Neuron (in vitro differentiated cells): Measurements from ENCODE around the gene MT1F.

ENCODE experiments used
- H2AFZ ChIP-seq: one replicate; pipeline ENCODE4 v1.6.1; 2013; ENCODE audit warnings: low read depth, mild to moderate bottlenecking, inconsistent platforms, low read length, moderate library complexity
- H3K27me3 ChIP-seq: one replicate; pipeline ENCODE4 v1.6.1; 2013; ENCODE audit warnings: low read length; ENCODE audit not compliant: insufficient read depth
- H3K36me3 ChIP-seq: one replicate; pipeline ENCODE4 v1.6.1; 2013; ENCODE audit warnings: low read length; ENCODE audit not compliant: insufficient read depth
- H3K4me1 ChIP-seq: one replicate; pipeline ENCODE4 v1.6.1; 2013; ENCODE audit warnings: low read length; ENCODE audit not compliant: insufficient read depth
- H3K4me3 ChIP-seq: 2 replicates; pipeline ENCODE4 v1.5.1; 2013; ENCODE audit warnings: mild to moderate bottlenecking, low read length, moderate library complexity
- H3K9me3 ChIP-seq: one replicate; pipeline ENCODE4 v1.6.1; 2013; ENCODE audit warnings: low read length

Gene MT1F

DNA sequence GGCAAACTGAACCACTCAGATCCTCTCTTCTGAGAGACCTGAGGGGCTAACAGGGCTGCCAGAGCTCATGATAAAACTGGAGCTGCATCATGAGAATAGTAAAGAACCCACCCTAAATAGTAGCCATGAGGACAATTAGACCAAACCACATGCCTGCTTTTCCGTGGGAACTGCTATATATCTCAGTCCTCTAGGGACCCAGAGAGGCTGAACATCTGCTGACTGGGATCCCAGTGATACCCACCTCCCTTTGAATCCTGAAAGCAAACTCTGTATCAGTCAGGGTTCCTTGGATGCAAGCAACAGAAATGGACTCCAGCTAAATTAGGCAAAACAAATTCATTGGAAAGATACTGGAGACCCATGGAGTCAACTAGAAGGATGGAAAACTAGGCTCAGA lies 31.0 kb downstream of the MT1F start:
- no peaks in the 10 kb centered on the region for H3K4me1 ChIP-seq
- H3K36me3 ChIP-seq, result no peaks in the 10 kb centered on the region
- H2AFZ ChIP-seq, result no peak overlapping the region
- no peak overlapping the region for H3K4me3 ChIP-seq
- H3K27me3 ChIP-seq, result peaks cover 2% of the 10 kb centered on the region
- peaks cover 2% of the 10 kb centered on the region for H3K9me3 ChIP-seq

DNA sequence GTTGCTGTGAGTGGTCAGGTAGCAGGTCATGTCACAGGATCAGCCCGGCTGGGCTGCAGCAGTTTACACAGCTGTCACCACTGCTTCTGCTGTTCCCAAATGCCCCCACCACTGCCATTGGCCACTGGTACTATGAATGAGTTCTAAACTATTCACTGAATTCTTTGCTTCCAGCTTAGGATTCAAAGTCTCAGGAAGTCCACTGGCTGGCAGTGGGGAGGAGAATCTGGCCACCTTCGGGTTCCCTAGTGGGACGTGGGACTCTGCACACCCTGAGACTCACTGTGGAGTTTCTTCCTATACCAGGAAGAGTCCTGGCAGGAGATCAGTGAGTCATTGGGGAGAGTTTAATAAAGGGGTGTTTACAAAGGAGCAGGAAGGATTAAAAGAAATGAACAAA lies 31.4 kb downstream of the MT1F start:
- peaks cover 2% of the 10 kb centered on the region for H3K9me3 ChIP-seq
- H3K27me3 ChIP-seq, result peaks cover 2% of the 10 kb centered on the region
- no peak overlapping the region for H3K4me3 ChIP-seq
- no peak overlapping the region for H2AFZ ChIP-seq
- no peaks in the 10 kb centered on the region for H3K36me3 ChIP-seq
- H3K4me1 ChIP-seq, result no peaks in the 10 kb centered on the region

DNA sequence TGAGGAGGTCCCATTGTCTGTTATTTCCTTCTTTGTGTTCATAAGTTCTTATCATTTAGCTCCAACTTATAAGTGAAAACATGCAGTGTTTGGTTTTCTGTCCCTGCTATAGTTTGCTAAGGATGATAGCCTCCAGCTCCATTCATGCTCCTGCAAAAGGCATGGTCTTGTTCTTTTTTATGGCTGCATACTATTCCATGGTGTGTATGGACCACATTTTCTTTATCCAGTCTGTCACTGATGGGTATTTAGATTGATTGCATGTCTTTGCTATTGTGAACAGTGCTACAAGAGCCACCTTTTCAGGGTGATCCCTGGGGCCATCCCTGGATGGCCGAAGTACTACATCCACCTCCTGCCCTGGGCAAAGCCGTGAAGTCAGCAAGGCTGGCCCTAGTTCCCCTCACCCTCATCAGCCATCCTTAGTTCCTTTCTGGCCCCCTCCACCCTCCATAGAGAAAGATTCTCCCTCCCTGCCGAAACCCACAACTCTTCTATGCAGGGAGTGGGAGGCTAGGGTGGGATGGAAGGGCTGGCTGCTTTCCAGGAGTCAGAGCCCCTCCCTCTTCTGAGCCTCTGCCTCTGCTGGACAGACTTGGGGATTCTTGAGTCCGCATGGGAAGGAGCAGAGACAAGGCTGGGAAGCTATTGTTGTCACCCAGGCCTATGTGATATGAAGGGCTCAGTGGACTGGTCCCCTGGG lies 32.8 kb downstream of the MT1F start:
- Histone ChIP-seq H3K27me3 (peaks cover 2% of the 10 kb centered on the region), H3K36me3 (no peaks in the 10 kb centered on the region), H3K4me1 (no peaks in the 10 kb centered on the region), H3K4me3 (no peak overlapping the region), H3K9me3 (peaks cover 2% of the 10 kb centered on the region), H2AFZ (no peak overlapping the region)

DNA sequence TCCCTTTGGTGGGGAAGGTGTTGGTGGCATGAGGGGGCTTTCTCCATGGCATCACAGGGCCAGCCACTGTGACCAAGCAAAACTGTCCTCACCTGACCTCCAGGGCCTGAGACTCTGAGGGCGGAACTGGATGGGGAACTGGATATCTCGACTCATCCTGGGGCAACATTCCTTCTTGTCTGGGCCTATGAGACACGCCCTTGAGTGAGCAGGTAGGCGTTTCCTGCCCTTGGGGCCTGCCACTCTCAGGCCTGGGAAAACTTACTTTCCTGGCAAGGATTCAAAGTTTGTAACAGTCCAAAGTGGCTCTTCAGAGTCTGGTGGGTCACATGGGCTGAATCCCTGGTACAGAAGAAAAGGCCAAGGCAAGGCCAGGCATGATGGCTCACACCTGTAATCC lies 34.1 kb downstream of the MT1F start:
- Histone ChIP-seq H3K4me3 (no peak overlapping the region), H3K27me3 (peaks cover 2% of the 10 kb centered on the region), H3K9me3 (no peaks in the 10 kb centered on the region), H2AFZ (no peak overlapping the region), H3K4me1 (no peaks in the 10 kb centered on the region), H3K36me3 (no peaks in the 10 kb centered on the region)

DNA sequence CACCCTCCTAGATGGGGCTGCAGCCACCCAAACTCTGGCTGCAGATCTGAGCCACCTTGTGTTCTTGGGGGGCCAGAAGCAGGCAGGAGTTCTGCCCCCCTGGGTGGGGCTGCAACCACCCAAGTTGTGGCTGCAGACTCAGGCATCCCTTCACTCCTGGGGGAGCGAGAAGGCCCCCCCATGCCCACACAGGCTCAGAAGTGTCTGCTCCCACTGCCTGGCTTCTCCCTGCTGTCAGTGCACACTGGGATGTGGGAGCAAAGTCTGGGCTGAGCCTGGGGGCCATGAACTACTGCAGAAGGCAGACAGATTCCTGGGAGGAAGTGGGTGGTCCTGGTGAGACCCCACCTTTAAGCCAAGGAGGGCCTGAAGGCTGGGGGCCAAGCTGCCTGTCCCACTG lies 37.5 kb downstream of the MT1F start:
- Histone ChIP-seq H3K4me1 (no peaks in the 10 kb centered on the region), H3K4me3 (no peak overlapping the region), H2AFZ (no peak overlapping the region), H3K36me3 (no peaks in the 10 kb centered on the region), H3K27me3 (peaks cover 4% of the 10 kb centered on the region), H3K9me3 (no peaks in the 10 kb centered on the region)

DNA sequence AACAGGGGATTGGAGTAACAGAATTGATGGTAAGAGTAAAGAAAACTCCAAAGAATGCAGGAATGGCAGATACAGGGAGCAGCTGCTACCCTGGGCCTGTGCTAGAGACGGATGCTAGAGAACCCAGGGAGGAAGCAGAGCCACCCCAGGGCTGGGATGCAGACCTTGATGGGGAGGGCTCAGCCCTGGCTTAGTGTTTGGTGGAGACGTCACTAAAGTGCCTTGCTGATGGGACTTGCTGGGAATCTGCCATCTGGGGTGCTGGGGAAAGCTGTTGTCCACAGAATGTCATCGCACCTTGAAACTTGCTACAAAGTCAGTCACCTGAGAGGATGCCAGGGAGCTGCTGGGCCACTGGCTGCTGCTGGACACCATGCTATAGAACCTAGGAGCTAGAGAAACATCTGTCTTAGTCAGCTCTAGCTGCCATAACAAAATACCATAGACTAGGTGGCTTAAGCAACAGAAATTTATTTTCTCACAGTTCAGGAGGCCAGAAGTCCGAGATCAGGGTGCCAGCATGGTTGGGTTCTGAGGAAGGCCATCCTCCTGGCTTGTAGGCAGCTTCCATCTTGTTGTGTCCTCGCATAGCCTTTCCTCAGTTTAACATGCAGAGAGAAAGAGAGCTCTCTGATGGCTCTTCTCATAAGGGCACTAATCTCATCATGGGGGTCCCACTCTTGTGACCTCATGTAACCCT lies 39.8 kb downstream of the MT1F start:
- Histone ChIP-seq H3K4me3 (no peak overlapping the region), H2AFZ (no peak overlapping the region), H3K36me3 (no peaks in the 10 kb centered on the region), H3K27me3 (peaks cover 4% of the 10 kb centered on the region), H3K9me3 (no peaks in the 10 kb centered on the region), H3K4me1 (peaks cover 5% of the 10 kb centered on the region)

DNA sequence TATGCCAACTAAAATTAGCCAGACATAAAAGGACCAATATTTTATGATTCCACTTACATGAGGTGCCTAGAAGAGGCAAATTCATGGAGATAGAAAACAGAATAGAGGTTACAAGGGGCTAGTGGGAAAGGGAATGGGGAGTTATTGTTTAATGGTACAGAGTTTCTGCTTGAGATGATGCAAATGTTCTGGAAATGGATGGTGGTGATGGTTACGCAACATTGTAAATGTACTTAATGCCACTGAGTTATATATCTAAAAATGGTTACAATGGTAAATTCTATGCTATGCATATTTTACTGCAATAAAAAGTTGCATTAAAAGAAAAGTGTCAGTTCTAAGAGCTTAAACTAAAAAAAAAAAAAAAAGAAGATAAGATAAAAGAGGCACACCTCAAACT lies 42.4 kb downstream of the MT1F start:
- Histone ChIP-seq H3K36me3 (no peaks in the 10 kb centered on the region), H3K4me3 (no peak overlapping the region), H3K27me3 (peaks cover 8% of the 10 kb centered on the region), H3K4me1 (peaks cover 9% of the 10 kb centered on the region), H2AFZ (no peak overlapping the region), H3K9me3 (no peaks in the 10 kb centered on the region)

DNA sequence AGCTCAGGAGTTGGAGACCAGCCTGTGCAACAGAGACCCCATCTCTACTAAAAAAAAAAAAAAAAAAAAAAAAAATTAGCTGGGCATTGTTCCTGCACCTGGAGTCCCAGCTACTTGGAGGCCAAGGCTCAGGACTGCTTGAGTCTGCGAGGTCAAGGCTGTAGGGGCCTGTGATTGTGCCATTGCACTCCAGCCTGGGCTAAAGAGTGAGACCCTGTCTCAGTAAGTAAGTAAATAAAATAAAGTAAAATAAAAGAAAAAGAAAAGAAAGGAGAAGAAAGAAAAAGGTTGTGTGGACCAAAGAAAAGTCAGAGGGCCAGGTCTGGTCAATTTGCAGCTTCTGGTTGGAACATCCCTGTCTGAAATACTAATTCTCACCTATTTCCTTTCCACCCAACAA lies 42.9 kb downstream of the MT1F start:
- peaks cover 9% of the 10 kb centered on the region for H3K27me3 ChIP-seq

DNA sequence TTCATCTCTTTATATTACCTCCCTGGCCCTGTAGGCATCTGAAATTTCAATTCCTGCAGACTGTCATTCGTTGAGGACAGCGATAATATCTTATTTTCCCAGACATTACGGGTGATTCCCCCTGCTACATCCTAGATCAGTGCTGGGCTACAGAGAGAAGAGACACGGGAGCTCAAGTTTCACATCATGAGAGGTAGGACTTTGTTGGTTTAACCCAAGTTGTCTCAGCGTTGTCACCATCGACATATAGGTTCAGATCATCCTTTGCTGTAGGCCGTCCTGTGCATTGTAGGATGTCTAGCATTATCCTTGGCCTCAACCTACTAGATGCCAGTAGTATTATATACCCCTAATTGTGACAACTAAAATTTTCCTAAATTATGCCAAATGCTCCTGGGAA lies 43.8 kb downstream of the MT1F start:
- no peaks in the 10 kb centered on the region for H3K9me3 ChIP-seq
- H3K4me1 ChIP-seq, result peaks cover 9% of the 10 kb centered on the region
- H3K27me3 ChIP-seq, result peaks cover 9% of the 10 kb centered on the region
- H3K36me3 ChIP-seq, result no peaks in the 10 kb centered on the region
- no peak overlapping the region for H3K4me3 ChIP-seq
- no peak overlapping the region for H2AFZ ChIP-seq

More for the DNA sequence above, 42.9 kb downstream of the MT1F start:
- Histone ChIP-seq H3K9me3 (no peaks in the 10 kb centered on the region), H3K4me3 (no peak overlapping the region), H2AFZ (no peak overlapping the region), H3K4me1 (peaks cover 9% of the 10 kb centered on the region), H3K36me3 (no peaks in the 10 kb centered on the region)

DNA sequence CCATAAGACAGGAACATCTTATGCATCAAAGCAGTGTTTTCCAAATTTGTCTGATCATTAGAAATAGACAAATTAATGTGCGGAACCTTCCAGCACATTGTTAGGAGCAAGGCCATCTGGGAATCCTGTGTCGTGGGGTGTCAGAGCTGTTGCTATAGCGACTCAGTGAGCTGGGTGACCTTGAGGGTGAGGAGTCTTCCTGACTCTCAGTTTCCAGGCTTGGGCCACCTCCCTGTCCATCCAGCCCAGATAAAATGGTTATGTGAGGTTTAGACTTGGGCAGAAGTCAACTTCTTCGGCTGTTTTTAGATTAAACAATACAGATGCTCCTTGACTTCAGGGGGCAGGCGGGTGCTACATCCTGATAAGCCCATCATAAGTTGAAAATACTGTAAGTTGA lies 45.1 kb downstream of the MT1F start:
- peaks cover 9% of the 10 kb centered on the region for H3K27me3 ChIP-seq
- H3K4me1 ChIP-seq, result peaks cover 9% of the 10 kb centered on the region
- no peak overlapping the region for H2AFZ ChIP-seq
- no peak overlapping the region for H3K4me3 ChIP-seq
- no peaks in the 10 kb centered on the region for H3K9me3 ChIP-seq
- H3K36me3 ChIP-seq, result no peaks in the 10 kb centered on the region
